SK-N-SH treated with all-trans-retinoic acid at 6 μM for 48 hours (cell line): ENCODE measurements around the gene CLCN1.

ENCODE experiments used
- ARNTL ChIP-seq: fragments of 450-650 bp; formaldehyde crosslinking; IDR thresholded peaks from 2 replicates; pipeline ENCODE4 v1.5.0; 2020; ENCODE audit warnings: low read depth, mild to moderate bottlenecking, moderate library complexity, borderline replicate concordance
- CSRNP3 ChIP-seq: fragments of 250-450 bp; sonication (Bioruptor Pico); IDR thresholded peaks from 2 replicates; pipeline ENCODE4 v1.5.1; 2021; ENCODE audit warnings: mild to moderate bottlenecking, moderate library complexity

- no peak for TF ChIP-seq CSRNP3 (CRISPR knock-in tag)
- no peak for TF ChIP-seq ARNTL (CRISPR knock-in tag)
Measured at GRCh38 chr7:143367972-143368371, 52.1 kb downstream of the CLCN1 start.
